Loucy (cell line): ENCODE results near the gene DLG1.

Experiments
- H2AFZ ChIP-seq: fragments of 200-600 bp; sonication (generic); 2 replicates; pipeline ENCODE4 v1.6.0; 2016; ENCODE audit warnings: antibody characterized with exemption, mild to moderate bottlenecking, low read length, moderate library complexity
- H3F3A ChIP-seq: fragments of 200-600 bp; 2 replicates; pipeline ENCODE4 v1.6.0; 2016; ENCODE audit warnings: antibody characterized with exemption, low read depth, mild to moderate bottlenecking
- H3K27me3 ChIP-seq: fragments of 200-600 bp; sonication (generic); 2 replicates; pipeline ENCODE4 v1.6.1; 2014; ENCODE audit warnings: low read length, mild to moderate bottlenecking; ENCODE audit not compliant: insufficient read depth, poor library complexity, severe bottlenecking
- H3K36me3 ChIP-seq: fragments of 200-600 bp; sonication (generic); 2 replicates; pipeline ENCODE4 v1.6.1; 2016; ENCODE audit warnings: low read length; ENCODE audit not compliant: insufficient read depth
- H3K4me1 ChIP-seq: fragments of 200-600 bp; sonication (generic); 2 replicates; pipeline ENCODE4 v1.5.1; 2014; ENCODE audit warnings: low read length, mild to moderate bottlenecking; ENCODE audit not compliant: insufficient read depth, poor library complexity, severe bottlenecking
- H3K4me2 ChIP-seq: fragments of 200-600 bp; sonication (generic); 2 replicates; pipeline ENCODE4 v1.6.0; 2014; ENCODE audit warnings: antibody characterized with exemption, low read length, low read depth, mild to moderate bottlenecking; ENCODE audit not compliant: poor library complexity, severe bottlenecking
- H3K4me3 ChIP-seq: fragments of 200-600 bp; sonication (generic); 2 replicates; pipeline ENCODE4 v1.5.1; 2014; ENCODE audit warnings: low read length, mild to moderate bottlenecking, mixed read lengths; ENCODE audit not compliant: poor library complexity, severe bottlenecking
- H3K79me2 ChIP-seq: fragments of 200-600 bp; sonication (generic); 2 replicates; pipeline ENCODE4 v1.6.1; 2014; ENCODE audit warnings: low read length; ENCODE audit not compliant: insufficient read depth
- H3K9ac ChIP-seq: fragments of 200-600 bp; sonication (generic); 2 replicates; pipeline ENCODE4 v1.6.0; 2014; ENCODE audit warnings: mild to moderate bottlenecking, low read depth, low read length, moderate library complexity; ENCODE audit not compliant: poor library complexity, severe bottlenecking
- H3K9me2 ChIP-seq: fragments of 200-600 bp; sonication (generic); replicated peaks from 2 replicates; pipeline ENCODE4 v1.6.1; 2016; ENCODE audit warnings: low read depth, low read length, mixed read lengths
- H3K9me3 ChIP-seq: fragments of 200-600 bp; sonication (generic); 2 replicates; pipeline ENCODE4 v1.6.1; 2014; ENCODE audit warnings: mild to moderate bottlenecking, antibody characterized with exemption, low read length, low read depth; ENCODE audit not compliant: insufficient read depth
- H4K20me1 ChIP-seq: fragments of 200-600 bp; sonication (generic); 2 replicates; pipeline ENCODE4 v1.6.0; 2014; ENCODE audit warnings: antibody characterized with exemption, low read length, mild to moderate bottlenecking; ENCODE audit not compliant: insufficient read depth, poor library complexity, severe bottlenecking
- CTCF ChIP-seq: fragments of 200-600 bp; sonication (generic); conservative IDR thresholded peaks from 2 replicates; pipeline ENCODE4 v1.5.1; 2014; ENCODE audit warnings: mild to moderate bottlenecking, antibody characterized with exemption, low read length
- EZH2phosphoT487 ChIP-seq: fragments of 200-600 bp; IDR thresholded peaks from 2 replicates; pipeline ENCODE4 v1.6.1; 2018; ENCODE audit warnings: antibody characterized with exemption, mild to moderate bottlenecking, moderate library complexity, borderline replicate concordance

Gene DLG1

GRCh38 chr3:197253238-197253947, 45.0 kb downstream of the DLG1 start:
- H3K9me3 ChIP-seq, result peaks cover 16% of the 10 kb centered on the region
- H3K4me3 ChIP-seq, result no peak overlapping the region
- H3K79me2 ChIP-seq, result peaks cover 94% of the 10 kb centered on the region
- TF ChIP-seq EZH2phosphoT487, result no peak
- no peak for TF ChIP-seq CTCF
- H4K20me1 ChIP-seq, result peaks cover 67% of the 10 kb centered on the region
- no peak overlapping the region for H3K9ac ChIP-seq
- peaks cover 5% of the 10 kb centered on the region; the same call in 1 of the 2 replicates for H3F3A ChIP-seq
- H3K4me2 ChIP-seq, result no peak overlapping the region
- peaks cover 12% of the 10 kb centered on the region for H3K4me1 ChIP-seq
- H2AFZ ChIP-seq, result no peak overlapping the region
- no peaks in the 10 kb centered on the region for H3K27me3 ChIP-seq
- H3K36me3 ChIP-seq, result peaks cover 24% of the 10 kb centered on the region
- H3K9me2 ChIP-seq, result no peaks in the 10 kb centered on the region

DNA sequence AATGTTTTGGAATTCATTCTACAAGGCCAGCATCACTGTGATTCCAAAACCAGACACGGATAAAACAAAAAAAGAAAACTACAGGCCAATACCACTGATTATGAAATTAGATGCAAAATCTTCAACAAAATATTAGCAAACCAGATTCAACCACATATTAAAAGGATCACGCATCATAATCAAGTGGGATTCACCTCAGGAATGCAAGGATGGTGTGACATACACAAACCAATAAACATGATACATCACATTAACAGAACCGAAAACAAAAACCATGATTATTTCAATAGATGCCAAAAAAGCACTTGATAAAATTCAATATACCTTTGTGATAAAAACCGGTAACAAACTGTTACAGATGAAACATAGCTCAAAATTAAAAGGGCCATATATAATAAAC, 48.9 kb downstream of the DLG1 start:
- H3F3A ChIP-seq, result no peaks in the 10 kb centered on the region
- TF ChIP-seq EZH2phosphoT487 (no peak), CTCF (no peak)
- H3K36me3 ChIP-seq, result peaks cover 46% of the 10 kb centered on the region

DNA sequence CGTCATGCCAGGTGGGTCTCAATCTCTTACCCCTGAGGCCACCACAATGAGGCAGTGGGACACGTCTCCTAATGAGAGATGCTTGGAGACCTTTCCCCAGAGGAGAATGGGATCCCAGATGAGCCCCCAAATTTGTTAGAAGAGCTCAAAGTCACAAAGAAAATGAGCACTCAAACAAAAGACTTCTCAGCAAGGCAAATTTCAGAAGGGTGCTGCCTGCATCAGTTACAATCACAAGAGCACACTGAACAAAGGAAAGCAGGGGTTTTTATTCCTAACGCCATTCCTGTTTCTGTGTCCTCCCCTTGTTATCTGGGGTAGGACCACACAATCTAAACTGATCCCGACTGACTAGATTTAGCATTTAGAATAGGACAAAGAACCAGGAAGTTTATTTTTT, 50.1 kb downstream of the DLG1 start:
- no peaks in the 10 kb centered on the region for H3F3A ChIP-seq
- H3K9me3 ChIP-seq, result peaks cover 19% of the 10 kb centered on the region
- peaks cover 7% of the 10 kb centered on the region for H3K4me1 ChIP-seq
- no peaks in the 10 kb centered on the region for H3K9me2 ChIP-seq
- H3K36me3 ChIP-seq, result peaks cover 57% of the 10 kb centered on the region
- no peak overlapping the region for H3K9ac ChIP-seq
- H4K20me1 ChIP-seq, result peaks cover 31% of the 10 kb centered on the region
- no peak for TF ChIP-seq EZH2phosphoT487
- TF ChIP-seq CTCF, result no peak
- H3K27me3 ChIP-seq, result no peaks in the 10 kb centered on the region
- H3K79me2 ChIP-seq, result peaks cover 99% of the 10 kb centered on the region
- H2AFZ ChIP-seq, result no peak overlapping the region
- no peak overlapping the region for H3K4me3 ChIP-seq
- no peak overlapping the region for H3K4me2 ChIP-seq

More for the DNA sequence above, 48.9 kb downstream of the DLG1 start:
- Histone ChIP-seq H3K9me2 (no peaks in the 10 kb centered on the region), H3K79me2 (peaks cover 99% of the 10 kb centered on the region), H3K27me3 (no peaks in the 10 kb centered on the region), H3K9me3 (peaks cover 19% of the 10 kb centered on the region), H3K4me3 (no peak overlapping the region), H2AFZ (no peak overlapping the region), H3K4me2 (no peak overlapping the region), H3K9ac (no peak overlapping the region), H3K4me1 (peaks cover 12% of the 10 kb centered on the region), H4K20me1 (peaks cover 42% of the 10 kb centered on the region)
